Chondrocyte (in vitro differentiated cells): ENCODE data around the gene CIITA. TPM values are rescaled to one million over a fixed set of nuclear protein-coding genes. Genes with fewer than 3 reads are reported as not detected.

Experiments
- DNase-seq: peaks from one replicate; pipeline ENCODE4 v3.0.0; 2021; ENCODE audit warnings: mixed read lengths, low spot score
- H3K27ac Mint-ChIP-seq: one replicate; pipeline ENCODE4 v1.8.0; 2021; ENCODE audit warnings: mild to moderate bottlenecking, moderate library complexity, mixed read lengths; ENCODE audit not compliant: unreplicated experiment
- H3K27me3 Mint-ChIP-seq: 2 replicates; pipeline ENCODE4 v1.8.0; 2021; ENCODE audit warnings: low read depth, mixed read lengths
- H3K36me3 Mint-ChIP-seq: 2 replicates; pipeline ENCODE4 v1.8.0; 2021; ENCODE audit warnings: low read depth, mixed read lengths
- H3K4me1 Mint-ChIP-seq: 2 replicates; pipeline ENCODE4 v1.8.0; 2021; ENCODE audit warnings: low read depth, mild to moderate bottlenecking, mixed read lengths
- H3K4me3 Mint-ChIP-seq: one replicate; pipeline ENCODE4 v1.8.0; 2021; ENCODE audit warnings: mild to moderate bottlenecking, moderate library complexity, mixed read lengths; ENCODE audit not compliant: unreplicated experiment
- H3K9me3 Mint-ChIP-seq: 2 replicates; pipeline ENCODE4 v1.8.0; 2021; ENCODE audit warnings: low read depth, mixed read lengths
- CTCF ChIP-seq: fragments of 200-600 bp; sonication (generic); IDR thresholded peaks from 2 replicates; pipeline ENCODE4 v1.5.0; 2021; ENCODE audit warnings: antibody characterized with exemption, mild to moderate bottlenecking, moderate library complexity
- total RNA-seq: library from RNA; stranded (reverse); gene quantifications from 3 replicates; pipeline ENCODE4 v1.2.1, GENCODE V29; 2021

CIITA gene
- total RNA-seq, 1 donor from 2014 or later = not detected

- no peak for DNase-seq
- TF ChIP-seq CTCF = no peak
- Mint-ChIP-seq H3K36me3 (no peaks in the 10 kb centered on the region), H3K4me3 (no peak overlapping the region), H3K4me1 (peaks cover 5% of the 10 kb centered on the region), H3K9me3 (no peaks in the 10 kb centered on the region), H3K27ac (no peak overlapping the region), H3K27me3 (peaks cover 9% of the 10 kb centered on the region)
Observed at GRCh38 chr16:10916534-10916933, 39.5 kb downstream of the CIITA start.

DNA sequence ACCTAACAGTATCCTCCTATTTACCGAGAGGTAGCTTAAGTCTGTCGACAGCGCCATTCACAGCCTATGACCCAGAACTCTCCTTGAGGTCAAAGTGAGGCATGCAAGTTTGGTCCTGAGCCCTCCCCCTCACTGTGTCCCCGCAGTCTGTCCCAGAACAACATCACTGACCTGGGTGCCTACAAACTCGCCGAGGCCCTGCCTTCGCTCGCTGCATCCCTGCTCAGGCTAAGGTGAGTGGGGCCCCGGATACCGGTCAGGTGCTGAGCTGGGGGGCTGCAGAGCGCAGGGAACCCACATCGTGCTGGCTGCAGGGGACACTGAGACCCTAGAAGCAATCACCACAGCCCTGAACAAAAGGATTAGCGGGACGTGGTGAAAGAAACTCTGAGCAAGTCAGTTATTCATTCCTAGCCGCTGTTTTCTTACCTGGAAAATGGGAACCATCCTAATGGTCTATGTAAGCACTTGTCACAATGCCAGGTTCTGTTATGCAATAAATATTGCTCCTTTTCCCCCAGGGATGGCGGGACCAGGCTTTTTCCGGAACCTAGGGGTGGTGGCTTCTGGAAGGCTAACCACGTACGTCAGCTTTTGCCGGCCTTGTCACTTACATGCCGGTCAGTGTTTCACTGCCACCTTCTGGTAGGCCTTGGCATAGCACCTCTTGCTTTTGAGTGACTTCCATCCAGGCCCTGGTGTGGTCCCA, 41.4 kb downstream of the CIITA start:
- peak; percentile 93 for TF ChIP-seq CTCF
- peaks cover 4% of the 10 kb centered on the region for H3K27me3 Mint-ChIP-seq
- DNase-seq = peak; percentile 90
- no peak overlapping the region for H3K27ac Mint-ChIP-seq
- H3K4me3 Mint-ChIP-seq = no peak overlapping the region
- no peaks in the 10 kb centered on the region for H3K36me3 Mint-ChIP-seq
- no peaks in the 10 kb centered on the region for H3K9me3 Mint-ChIP-seq
- H3K4me1 Mint-ChIP-seq = peaks cover 7% of the 10 kb centered on the region

GRCh38 chr16:10919003-10919351, 42.0 kb downstream of the CIITA start:
- Mint-ChIP-seq H3K27ac (no peak overlapping the region), H3K4me3 (no peak overlapping the region), H3K27me3 (peaks cover 3% of the 10 kb centered on the region), H3K9me3 (no peaks in the 10 kb centered on the region), H3K4me1 (peaks cover 7% of the 10 kb centered on the region), H3K36me3 (no peaks in the 10 kb centered on the region)
- TF ChIP-seq CTCF = no peak
- DNase-seq = no peak

GRCh38 chr16:10920726-10921427, 43.9 kb downstream of the CIITA start:
- H3K27me3 Mint-ChIP-seq = peaks cover 2% of the 10 kb centered on the region
- no peaks in the 10 kb centered on the region for H3K9me3 Mint-ChIP-seq
- H3K4me1 Mint-ChIP-seq = peaks cover 7% of the 10 kb centered on the region
- H3K36me3 Mint-ChIP-seq = peaks cover 7% of the 10 kb centered on the region
- H3K27ac Mint-ChIP-seq = no peak overlapping the region
- TF ChIP-seq CTCF = no peak
- H3K4me3 Mint-ChIP-seq = no peak overlapping the region
- DNase-seq = peak; percentile 10

GRCh38 chr16:10921536-10922327, 44.7 kb downstream of the CIITA start:
- Mint-ChIP-seq H3K4me3 (no peak overlapping the region), H3K36me3 (peaks cover 7% of the 10 kb centered on the region), H3K4me1 (peaks cover 7% of the 10 kb centered on the region), H3K27ac (no peak overlapping the region), H3K27me3 (no peaks in the 10 kb centered on the region), H3K9me3 (no peaks in the 10 kb centered on the region)
- TF ChIP-seq CTCF = no peak
- DNase-seq = no peak
